Germinal center (tissue), 1 donor: Measurements from ENCODE around the gene SUPT3H.

Source experiments
- DNase-seq: peaks from one replicate; pipeline ENCODE4 v3.0.0; 2012; ENCODE audit warnings: mixed read lengths, low spot score

SUPT3H gene

GRCh38 chr6:45377554-45378333 lies at the start of gene SUPT3H:
Gene SUPT3H, minus strand, starts transcription at chr6:45377934.
- DNase-seq, result peak; percentile 87

- peak; percentile 3 for DNase-seq
These were observed 48.5 kb upstream of the SUPT3H start for GRCh38 chr6:45426251-45426650.

DNA sequence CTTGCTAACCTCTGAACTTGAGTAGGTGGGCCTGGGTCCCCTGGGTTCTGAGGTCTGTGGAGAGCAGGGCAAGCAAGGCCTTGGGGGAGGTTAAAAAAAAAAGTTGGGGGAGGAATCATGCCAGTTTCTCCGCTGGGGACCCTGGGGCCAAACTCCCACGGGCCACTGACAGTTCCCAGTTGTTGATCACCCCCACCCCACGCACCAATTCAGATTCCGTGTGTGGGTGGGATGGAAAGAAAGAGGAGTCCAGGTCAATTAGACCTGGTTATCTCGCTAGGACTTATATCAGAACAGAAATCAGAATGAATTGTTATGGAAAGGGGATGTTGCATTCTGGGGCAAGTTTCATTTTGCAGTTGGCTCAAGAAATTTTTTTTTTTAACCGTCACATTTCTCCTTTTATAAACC lies 46.7 kb upstream of the SUPT3H start:
- peak; percentile 3 for DNase-seq

GRCh38 chr6:45423824-45424450 lies 46.2 kb upstream of the SUPT3H start:
- peak; percentile 10 for DNase-seq

GRCh38 chr6:45423111-45423823 lies 45.5 kb upstream of the SUPT3H start:
- DNase-seq, result peak; percentile 12

DNA sequence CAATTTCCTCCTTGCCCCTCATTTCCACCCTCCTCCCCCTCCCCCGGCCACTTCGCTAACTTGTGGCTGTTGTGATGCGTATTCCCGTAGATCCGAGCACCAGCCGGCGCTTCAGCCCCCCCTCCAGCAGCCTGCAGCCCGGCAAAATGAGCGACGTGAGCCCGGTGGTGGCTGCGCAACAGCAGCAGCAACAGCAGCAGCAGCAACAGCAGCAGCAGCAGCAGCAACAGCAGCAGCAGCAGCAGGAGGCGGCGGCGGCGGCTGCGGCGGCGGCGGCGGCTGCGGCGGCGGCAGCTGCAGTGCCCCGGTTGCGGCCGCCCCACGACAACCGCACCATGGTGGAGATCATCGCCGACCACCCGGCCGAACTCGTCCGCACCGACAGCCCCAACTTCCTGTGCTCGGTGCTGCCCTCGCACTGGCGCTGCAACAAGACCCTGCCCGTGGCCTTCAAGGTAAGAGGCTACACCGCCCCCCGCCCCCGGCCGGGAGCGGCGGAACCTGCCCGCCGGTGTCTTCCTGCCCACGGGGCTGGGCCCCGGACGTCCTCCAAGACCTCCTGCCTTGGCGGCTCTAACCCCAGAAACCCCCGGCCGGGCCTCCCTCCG lies 44.9 kb upstream of the SUPT3H start:
- DNase-seq, result peak; percentile 11

DNA sequence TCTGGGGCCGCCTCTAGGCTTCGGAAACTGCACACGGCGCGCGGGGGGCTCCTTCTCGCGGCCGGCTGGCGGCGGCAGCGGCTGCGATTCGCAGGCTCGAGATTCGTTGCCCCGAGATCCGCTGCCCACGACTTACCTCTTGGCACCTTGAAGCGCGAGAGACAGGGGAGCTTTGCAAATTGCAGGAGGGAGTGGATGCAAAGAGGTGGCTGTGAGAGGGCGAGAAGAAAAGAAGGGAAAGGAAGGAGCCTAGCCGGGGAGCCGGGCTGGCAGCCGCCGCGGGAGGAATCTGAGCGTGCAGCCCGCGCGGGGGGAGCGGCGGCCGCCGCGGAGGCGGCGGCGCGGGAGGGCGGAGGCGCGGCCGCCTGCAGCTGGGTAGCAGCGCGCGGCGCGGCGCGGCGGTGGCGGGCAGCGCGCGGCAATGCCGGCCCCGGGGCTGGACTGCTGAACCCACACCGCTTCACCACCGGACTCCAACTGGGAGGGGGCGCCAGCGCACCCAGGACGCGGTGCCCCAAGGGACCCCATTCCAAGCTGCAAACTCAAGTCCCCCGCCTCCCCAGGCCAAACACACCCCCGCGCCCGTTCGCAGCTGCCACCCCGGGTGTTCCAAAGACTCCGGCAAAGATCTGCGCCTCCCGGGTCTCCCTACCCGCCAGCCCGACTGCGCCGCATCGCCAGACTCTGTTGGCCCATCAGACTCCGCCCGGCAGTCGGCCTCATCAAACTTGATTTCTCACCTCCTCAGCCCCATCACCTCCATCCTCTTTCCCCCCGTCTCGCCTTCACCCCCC lies 44.2 kb upstream of the SUPT3H start:
- DNase-seq, result peak; percentile 40

DNA sequence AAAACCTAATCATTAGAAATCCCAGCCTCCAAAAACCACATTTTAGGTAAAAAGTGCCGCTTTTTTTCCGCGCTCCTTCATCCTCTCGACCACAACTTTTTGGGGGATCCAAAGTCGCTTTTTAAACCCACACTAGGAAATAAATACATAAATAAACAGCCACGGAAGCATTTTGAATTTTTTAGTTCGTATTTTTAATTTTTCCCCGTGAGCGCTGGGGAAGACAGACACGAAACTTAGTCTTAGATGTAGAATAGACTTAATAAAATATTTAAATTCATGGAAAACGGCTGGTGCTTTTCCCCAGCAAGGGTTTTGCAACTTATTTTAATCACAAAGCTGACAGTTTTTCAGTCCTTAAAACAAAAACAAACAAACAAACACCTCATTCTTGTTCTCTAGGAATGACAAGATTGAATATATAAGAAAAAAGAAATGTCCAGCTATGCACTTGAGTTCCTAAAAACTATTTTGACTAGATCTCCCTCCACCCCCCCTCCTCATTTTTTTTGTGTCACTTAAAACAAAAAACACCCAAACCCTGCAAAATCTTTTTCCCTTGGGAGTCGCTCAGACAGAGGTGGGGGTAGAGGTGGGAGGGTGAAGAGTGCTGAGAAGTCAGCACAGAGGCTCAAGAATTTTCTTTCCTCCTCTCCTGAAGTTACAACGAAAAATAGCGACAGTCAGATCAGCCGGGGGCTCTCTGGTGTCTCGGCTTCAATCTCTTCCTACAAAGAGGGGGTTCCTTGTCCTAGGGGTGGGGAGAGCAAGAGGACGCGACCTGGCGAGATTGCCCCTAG lies 43.4 kb upstream of the SUPT3H start:
- no peak for DNase-seq

GRCh38 chr6:45420083-45420908 lies 42.6 kb upstream of the SUPT3H start:
- DNase-seq, result no peak

DNA sequence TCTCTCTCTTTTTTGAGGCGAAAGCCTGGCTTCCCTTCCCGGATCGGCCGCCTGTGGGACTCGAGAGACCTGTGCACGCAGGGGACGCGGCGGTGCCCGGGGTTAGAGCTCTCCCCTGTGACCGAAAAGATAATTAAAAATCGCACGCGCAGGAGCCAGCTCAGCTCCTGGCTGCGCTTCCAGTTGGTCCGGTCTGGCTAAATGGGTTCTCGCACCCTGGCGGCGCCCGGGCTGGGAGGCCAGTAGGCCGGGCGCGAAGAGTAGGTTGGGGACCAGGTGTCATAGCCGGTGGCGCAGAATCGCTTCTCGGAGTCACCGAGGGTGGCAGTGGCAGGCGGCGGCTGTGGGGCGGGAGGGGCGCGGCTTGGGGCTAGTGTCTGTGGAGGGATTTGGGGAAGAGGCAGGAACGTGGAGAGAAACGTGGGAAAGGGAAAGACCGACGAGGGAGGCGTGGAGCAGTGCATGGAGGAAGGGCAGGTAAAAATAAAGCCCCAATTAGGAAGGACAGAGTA lies 41.9 kb upstream of the SUPT3H start:
- DNase-seq, result peak; percentile 34

DNA sequence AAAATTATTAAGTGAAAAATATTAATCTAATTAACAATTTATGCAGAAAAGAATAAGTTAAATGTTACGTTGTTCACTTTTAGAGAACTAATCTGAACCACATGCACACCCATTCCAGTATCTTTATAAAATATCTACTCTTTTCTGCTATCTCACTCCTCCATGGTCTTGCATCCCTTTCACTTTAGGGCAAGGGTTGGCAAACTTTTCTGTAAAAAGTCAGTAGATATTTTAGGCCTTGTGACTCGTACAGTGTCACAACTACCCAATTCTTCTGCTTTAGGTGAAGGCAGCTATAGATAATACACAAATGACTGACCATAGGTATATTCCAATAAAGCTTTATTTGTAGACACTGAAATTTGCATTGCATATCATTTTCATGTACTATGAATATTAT lies 39.7 kb upstream of the SUPT3H start:
- no peak for DNase-seq

- DNase-seq, result no peak
These were observed 39.0 kb upstream of the SUPT3H start for GRCh38 chr6:45416700-45417099.

GRCh38 chr6:45415788-45416518 lies 38.2 kb upstream of the SUPT3H start:
- DNase-seq, result no peak

DNA sequence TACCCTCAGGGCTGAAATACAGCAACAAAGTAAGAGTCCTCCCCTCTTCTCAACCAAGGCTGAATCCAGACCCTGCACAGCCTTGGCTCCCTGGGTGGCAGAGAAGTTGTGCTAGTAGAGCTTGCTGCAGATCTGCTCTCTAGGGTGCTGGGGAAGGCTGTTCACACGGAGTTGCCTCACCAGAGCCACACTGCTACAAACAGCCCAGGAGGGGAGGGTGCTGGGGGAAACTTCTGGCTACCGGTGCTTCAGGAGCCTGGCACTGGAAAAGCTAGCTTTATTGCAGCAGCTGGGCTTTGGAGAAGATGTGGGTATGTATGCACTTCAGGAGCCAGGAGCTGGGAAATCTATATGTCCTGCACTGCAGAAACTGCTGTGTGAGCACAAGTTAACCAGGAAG lies 37.6 kb upstream of the SUPT3H start:
- DNase-seq, result no peak

- no peak for DNase-seq
These were observed 34.2 kb upstream of the SUPT3H start for GRCh38 chr6:45411959-45412358.

GRCh38 chr6:45400021-45400420 lies 22.3 kb upstream of the SUPT3H start:
- no peak for DNase-seq

DNA sequence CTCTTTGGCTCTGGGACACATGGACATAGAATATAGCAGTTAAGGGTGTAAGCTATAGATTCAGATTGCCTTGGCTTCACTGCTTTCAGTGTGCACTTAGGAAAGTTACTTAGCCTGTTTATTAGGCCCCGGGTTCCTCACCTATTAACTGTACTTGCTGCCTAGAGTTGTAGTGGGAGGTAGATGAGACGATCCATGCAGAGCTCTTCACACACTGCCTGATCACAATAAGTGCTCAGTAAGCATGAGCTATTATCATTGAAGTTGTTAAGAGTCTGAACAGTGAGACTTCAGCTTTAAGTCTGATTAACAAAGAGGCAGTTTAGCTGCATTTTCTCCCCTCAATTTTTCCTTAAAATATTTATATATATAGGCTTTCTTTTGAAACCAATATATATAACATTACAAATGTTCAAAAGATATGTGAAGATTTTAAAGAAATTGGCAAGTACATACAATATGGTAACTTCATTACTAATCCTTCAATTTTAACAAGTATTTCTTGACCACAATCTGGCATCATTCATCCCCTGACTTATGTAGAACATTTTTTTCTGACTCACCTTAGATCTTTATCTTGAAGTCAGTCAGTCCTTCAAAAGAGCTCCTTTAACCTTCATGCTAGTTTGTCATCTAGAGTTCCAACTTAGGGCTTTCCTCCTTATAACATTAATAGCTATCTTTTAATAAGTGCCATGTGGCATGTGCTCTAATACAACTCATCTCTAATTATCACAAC lies 20.5 kb upstream of the SUPT3H start:
- DNase-seq, result no peak

DNA sequence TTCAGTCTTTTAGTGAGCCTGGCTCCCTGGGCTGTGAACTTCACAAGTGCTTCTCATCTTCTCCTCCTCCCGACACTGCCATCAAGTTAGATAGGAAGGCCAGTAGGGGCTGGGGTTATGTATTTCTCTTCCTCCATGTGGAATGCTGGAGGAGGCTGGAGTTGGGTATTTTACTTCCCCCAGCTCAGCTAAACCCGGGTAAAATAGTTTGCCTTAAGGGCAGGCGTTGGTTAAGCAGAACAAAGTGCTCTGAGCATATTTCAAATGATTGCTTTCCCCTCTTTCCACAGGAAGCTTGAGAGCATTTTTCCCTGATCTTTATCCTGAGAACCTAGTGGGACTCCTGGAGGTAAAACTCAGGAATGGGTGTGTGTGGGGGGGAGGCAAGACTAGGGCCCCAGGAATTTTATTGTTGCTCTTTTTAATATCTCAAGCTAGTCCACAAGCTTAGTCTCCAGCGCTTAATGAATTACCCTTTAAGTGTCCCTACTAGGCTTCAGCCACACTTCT lies 16.9 kb upstream of the SUPT3H start:
- DNase-seq, result no peak
